ENCODE measurements around the gene SDC3. TPM values are rescaled to one million over a fixed set of nuclear protein-coding genes. Genes with fewer than 3 reads are reported as not detected.

SDC3 gene
- total RNA-seq, 1 experiment from 2014 or later, result 33.7 TPM

DNA sequence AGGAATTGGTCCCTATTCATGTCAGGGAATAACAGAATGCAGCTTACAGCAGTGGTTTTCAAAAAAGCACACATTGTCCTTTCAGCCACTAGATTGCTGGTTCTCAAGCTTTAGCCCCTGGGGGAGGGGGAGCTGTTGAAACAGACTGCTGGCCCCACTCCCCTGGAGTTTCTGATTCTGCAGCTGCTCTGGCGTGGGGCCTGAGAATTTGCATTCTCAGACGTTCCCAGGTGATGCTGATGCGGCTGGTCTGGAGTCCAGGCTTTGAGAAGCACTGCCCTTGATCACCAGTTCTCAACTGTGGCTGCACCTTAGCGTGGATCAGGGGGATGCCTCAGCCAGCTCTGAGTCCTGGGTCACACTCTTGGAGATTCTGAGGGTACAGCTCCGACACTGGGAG is 88.3 kb downstream of the SDC3 start:
- no peaks in the 10 kb centered on the region for H3K36me3 ChIP-seq (ENCODE audit: low read depth)
- H3K4me1 ChIP-seq (replicated peaks; ENCODE audit: insufficient read depth), result peaks cover 24% of the 10 kb centered on the region
- DNase-seq, result no peak
- CTCF ChIA-PET, result no interaction called here
- peaks cover 18% of the 10 kb centered on the region; the same call in 1 of the 2 replicates for H3F3A ChIP-seq (ENCODE audit: insufficient read depth, low read depth)
- peaks cover 5% of the 10 kb centered on the region; the same call in 1 of the 2 replicates for H3K27me3 ChIP-seq (ENCODE audit: insufficient read depth, low read depth)
- intact Hi-C loops (cut with micrococcal nuclease; ENCODE audit: unreplicated experiment), result no loop called here
- no peaks in the 10 kb centered on the region for H4K20me1 ChIP-seq (ENCODE audit: insufficient read depth)
- no peak overlapping the region for H3K4me2 ChIP-seq
- no peak overlapping the region for H2AFZ ChIP-seq
- H3K79me2 ChIP-seq (ENCODE audit: low read depth), result no peaks in the 10 kb centered on the region
- POLR2A ChIA-PET (ENCODE audit: unreplicated experiment), result no interaction called here
- no peak overlapping the region for H3K4me3 ChIP-seq
- no TSS peak for BruUV-seq (replicated peaks)
- no peaks in the 10 kb centered on the region for H3K9me3 ChIP-seq (ENCODE audit: insufficient read depth, low read depth)
- TF ChIP-seq, protein P1, sequence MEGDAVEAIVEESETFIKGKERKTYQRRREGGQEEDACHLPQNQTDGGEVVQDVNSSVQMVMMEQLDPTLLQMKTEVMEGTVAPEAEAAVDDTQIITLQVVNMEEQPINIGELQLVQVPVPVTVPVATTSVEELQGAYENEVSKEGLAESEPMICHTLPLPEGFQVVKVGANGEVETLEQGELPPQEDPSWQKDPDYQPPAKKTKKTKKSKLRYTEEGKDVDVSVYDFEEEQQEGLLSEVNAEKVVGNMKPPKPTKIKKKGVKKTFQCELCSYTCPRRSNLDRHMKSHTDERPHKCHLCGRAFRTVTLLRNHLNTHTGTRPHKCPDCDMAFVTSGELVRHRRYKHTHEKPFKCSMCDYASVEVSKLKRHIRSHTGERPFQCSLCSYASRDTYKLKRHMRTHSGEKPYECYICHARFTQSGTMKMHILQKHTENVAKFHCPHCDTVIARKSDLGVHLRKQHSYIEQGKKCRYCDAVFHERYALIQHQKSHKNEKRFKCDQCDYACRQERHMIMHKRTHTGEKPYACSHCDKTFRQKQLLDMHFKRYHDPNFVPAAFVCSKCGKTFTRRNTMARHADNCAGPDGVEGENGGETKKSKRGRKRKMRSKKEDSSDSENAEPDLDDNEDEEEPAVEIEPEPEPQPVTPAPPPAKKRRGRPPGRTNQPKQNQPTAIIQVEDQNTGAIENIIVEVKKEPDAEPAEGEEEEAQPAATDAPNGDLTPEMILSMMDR (conservative IDR thresholded peaks at IDR 0.05), result no peak
- no peak for TF ChIP-seq EZH2 (IDR thresholded peaks at IDR 0.05; ENCODE audit: low read depth)
- H3K27ac ChIP-seq, result no peak overlapping the region
- H3K9me2 ChIP-seq (ENCODE audit: insufficient read depth), result no peaks in the 10 kb centered on the region

Other genes starting within 250 kb of the SDC3 start
- 0.37 and 0.50 TPM in 2 replicates for gene MATN1, start 185.2 kb downstream of the SDC3 start, total RNA-seq (2021)
- 4.0 and 5.0 TPM in 2 replicates for gene LAPTM5, start 151.0 kb downstream of the SDC3 start, total RNA-seq (2021)
- 99.2 and 117 TPM in 2 replicates for gene PUM1, start 157.0 kb upstream of the SDC3 start, total RNA-seq (2021)

All from PC-9 (cell line).